ENCODE data around the gene PSMC3IP. TPM values are rescaled to one million over a fixed set of nuclear protein-coding genes. Genes with fewer than 3 reads are reported as not detected.
"Not testable (repeated sequence)": the region's sequence is repeated elsewhere in the genome, so short reads cannot be mapped to it uniquely, and the experiment has no call there.

PSMC3IP gene
- total RNA-seq, 2 experiments from 2014 or later = 32.5 to 36.2 TPM

DNA sequence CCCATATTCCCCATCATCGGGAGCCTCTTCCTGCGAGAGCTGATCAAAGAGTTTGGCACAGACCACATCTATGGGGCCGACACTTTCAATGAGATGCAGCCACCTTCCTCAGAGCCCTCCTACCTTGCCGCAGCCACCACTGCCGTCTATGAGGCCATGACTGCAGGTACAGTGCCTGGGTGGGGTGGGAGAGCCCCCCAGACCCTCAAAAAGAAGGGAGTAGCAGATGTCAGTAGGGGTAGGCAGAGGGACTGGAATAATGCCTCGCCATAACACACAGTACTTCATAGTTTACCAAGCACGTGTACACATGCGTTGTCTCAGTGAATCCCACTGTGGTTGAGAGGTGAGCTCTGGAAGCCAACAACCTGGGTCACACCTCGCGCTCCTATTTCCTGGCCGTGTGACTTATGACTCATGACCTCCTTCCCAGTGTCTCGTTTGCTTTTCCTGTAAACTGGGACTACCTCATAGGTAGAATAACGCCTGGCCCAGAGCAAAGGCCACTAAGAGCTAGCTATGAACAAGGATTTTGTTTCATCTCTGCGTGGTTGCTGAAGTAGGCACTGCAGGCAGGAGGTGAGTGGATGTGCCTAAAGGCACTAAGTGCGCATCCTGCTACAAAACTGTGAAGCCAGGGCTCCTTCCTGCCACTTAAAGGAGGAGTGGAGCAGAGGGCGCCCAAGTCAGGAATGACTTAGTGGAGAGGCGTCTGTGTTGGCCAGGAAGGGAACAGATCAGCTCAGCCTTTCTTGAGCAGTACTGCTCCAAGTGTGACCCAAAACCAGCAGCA is 36.3 kb downstream of the PSMC3IP start:
- Mint-ChIP-seq H3K4me3 (peak overlapping the region; percentile 29), H3K27ac (peak overlapping the region; percentile 84), H3K4me1 (peaks cover 29% of the 10 kb centered on the region), H3K9me3 (no peaks in the 10 kb centered on the region), H3K36me3 (peaks cover 34% of the 10 kb centered on the region), H3K27me3 (no peaks in the 10 kb centered on the region)
- peak; percentile 43 for DNase-seq

GRCh38 chr17:42540558-42540957 is 37.0 kb downstream of the PSMC3IP start:
- H3K9me3 Mint-ChIP-seq, H3K27me3 Mint-ChIP-seq, DNase-seq: not testable (repeated sequence)
- H3K4me3 Mint-ChIP-seq = peak overlapping the region; percentile 29
- H3K27ac Mint-ChIP-seq = peak overlapping the region; percentile 84
- H3K36me3 Mint-ChIP-seq = peaks cover 34% of the 10 kb centered on the region
- peaks cover 32% of the 10 kb centered on the region for H3K4me1 Mint-ChIP-seq

DNA sequence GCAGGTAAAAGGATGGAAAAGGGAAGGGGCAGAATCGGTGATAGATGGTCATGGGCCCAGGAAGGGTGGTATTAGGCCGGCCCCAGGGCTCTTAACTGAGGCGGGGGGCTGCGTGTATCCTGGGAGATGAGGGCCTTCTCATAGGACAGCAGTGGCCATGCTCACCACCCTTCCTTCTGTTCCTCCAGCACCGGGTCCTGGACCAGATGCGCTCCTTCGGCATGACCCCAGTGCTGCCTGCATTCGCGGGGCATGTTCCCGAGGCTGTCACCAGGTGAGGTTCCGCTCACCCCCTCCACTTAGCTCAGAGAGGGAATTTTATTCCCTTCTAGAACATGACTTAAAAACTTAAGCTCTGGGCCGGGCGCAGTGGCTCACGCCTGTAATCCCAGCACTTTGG is 39.0 kb downstream of the PSMC3IP start:
- Mint-ChIP-seq H3K9me3 (no peaks in the 10 kb centered on the region), H3K36me3 (peaks cover 32% of the 10 kb centered on the region), H3K4me1 (peaks cover 36% of the 10 kb centered on the region), H3K4me3 (no peak overlapping the region), H3K27me3 (no peaks in the 10 kb centered on the region), H3K27ac (no peak overlapping the region)
- DNase-seq = no peak

DNA sequence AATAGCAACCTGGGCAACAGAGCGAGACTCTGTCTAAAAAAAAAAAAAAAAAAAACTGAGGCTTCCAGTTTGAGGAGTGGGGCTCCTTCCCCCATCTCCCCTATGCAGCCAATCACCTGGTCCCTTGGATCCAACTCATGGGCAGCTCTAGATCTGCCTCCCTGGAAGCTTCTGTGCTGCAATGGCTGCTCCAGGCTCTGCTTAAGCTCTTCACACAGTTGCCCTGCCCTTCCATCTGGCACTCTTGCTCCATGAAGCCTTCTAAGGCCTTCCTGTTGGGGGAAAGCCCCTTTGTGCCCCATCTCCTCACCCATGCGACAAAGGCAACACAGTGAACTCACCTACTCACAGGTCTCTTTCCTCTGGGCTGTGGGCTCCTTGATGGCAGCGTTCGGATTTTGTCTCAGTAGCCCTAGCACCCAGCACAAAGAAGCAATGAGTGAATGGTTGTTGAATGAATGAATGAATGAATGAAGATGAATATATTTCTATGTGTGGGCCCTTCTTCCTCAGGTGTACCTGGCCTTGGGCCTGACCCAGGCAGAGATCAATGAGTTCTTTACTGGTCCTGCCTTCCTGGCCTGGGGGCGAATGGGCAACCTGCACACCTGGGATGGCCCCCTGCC is 39.6 kb downstream of the PSMC3IP start:
- Mint-ChIP-seq H3K4me1 (peaks cover 36% of the 10 kb centered on the region), H3K36me3 (peaks cover 30% of the 10 kb centered on the region), H3K27me3 (no peaks in the 10 kb centered on the region), H3K9me3 (no peaks in the 10 kb centered on the region), H3K4me3 (peak overlapping the region; percentile 35), H3K27ac (no peak overlapping the region)
- DNase-seq = no peak

- H3K27me3 Mint-ChIP-seq = no peaks in the 10 kb centered on the region
- DNase-seq = no peak
- H3K4me3 Mint-ChIP-seq = peak overlapping the region; percentile 87
- peak overlapping the region; percentile 63 for H3K27ac Mint-ChIP-seq
- no peaks in the 10 kb centered on the region for H3K9me3 Mint-ChIP-seq
- H3K4me1 Mint-ChIP-seq = peaks cover 34% of the 10 kb centered on the region
- H3K36me3 Mint-ChIP-seq = peaks cover 29% of the 10 kb centered on the region
Observed at GRCh38 chr17:42537156-42537805, 40.2 kb downstream of the PSMC3IP start.

DNA sequence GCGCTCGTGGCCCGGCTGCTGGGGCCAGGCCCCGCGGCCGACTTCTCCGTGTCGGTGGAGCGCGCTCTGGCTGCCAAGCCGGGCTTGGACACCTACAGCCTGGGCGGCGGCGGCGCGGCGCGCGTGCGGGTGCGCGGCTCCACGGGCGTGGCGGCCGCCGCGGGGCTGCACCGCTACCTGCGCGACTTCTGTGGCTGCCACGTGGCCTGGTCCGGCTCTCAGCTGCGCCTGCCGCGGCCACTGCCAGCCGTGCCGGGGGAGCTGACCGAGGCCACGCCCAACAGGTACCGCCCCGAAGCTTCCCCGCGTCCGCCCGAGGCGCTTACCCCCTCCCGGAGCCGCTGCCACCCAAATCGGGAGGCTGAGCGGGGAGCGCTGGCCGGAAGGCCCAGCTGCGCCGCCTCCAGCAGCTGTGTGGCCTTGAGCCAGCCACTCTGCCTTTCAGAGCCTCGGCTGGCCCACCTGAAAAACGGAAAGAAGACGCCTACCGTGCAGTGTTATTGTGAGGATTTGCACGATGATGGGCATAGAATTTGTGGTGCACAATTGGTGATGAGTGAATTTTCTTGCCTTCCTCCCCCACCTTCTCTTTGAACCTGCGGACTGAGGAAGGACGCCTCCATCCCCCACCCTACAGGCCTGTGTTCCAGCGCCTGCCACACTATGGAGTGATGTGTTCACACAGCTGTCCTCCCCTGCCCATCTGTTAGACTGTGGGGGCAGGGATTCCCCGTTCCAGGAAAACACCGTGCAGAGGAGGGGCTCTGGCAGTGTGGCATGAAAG is 41.0 kb downstream of the PSMC3IP start:
- H3K27me3 Mint-ChIP-seq = no peaks in the 10 kb centered on the region
- H3K27ac Mint-ChIP-seq = peak overlapping the region; percentile 63
- H3K4me3 Mint-ChIP-seq = peak overlapping the region; percentile 87
- H3K36me3 Mint-ChIP-seq = peaks cover 28% of the 10 kb centered on the region
- H3K9me3 Mint-ChIP-seq = no peaks in the 10 kb centered on the region
- peak; percentile 79 for DNase-seq
- peaks cover 34% of the 10 kb centered on the region for H3K4me1 Mint-ChIP-seq

GRCh38 chr17:42536048-42536371 is 41.5 kb downstream of the PSMC3IP start, which contains the start of gene NAGLU:
Gene NAGLU, plus strand, starts transcription at chr17:42536241. Its CDS starts 32 bp downstream, at chr17:42536273.
- H3K9me3 Mint-ChIP-seq = no peaks in the 10 kb centered on the region
- H3K4me1 Mint-ChIP-seq = peaks cover 34% of the 10 kb centered on the region
- DNase-seq = peak; percentile 91
- no peaks in the 10 kb centered on the region for H3K27me3 Mint-ChIP-seq
- H3K36me3 Mint-ChIP-seq = peaks cover 24% of the 10 kb centered on the region
- H3K4me3 Mint-ChIP-seq = peak within 1 kb of the TSS; percentile 87
- H3K27ac Mint-ChIP-seq = peak within 1 kb of the TSS; percentile 87

- Mint-ChIP-seq H3K36me3 (peaks cover 19% of the 10 kb centered on the region), H3K9me3 (no peaks in the 10 kb centered on the region), H3K27me3 (no peaks in the 10 kb centered on the region), H3K4me1 (peaks cover 34% of the 10 kb centered on the region), H3K27ac (peak overlapping the region; percentile 87), H3K4me3 (peak overlapping the region; percentile 84)
- no peak for DNase-seq
Observed at GRCh38 chr17:42535155-42536047, 42.1 kb downstream of the PSMC3IP start.

DNA sequence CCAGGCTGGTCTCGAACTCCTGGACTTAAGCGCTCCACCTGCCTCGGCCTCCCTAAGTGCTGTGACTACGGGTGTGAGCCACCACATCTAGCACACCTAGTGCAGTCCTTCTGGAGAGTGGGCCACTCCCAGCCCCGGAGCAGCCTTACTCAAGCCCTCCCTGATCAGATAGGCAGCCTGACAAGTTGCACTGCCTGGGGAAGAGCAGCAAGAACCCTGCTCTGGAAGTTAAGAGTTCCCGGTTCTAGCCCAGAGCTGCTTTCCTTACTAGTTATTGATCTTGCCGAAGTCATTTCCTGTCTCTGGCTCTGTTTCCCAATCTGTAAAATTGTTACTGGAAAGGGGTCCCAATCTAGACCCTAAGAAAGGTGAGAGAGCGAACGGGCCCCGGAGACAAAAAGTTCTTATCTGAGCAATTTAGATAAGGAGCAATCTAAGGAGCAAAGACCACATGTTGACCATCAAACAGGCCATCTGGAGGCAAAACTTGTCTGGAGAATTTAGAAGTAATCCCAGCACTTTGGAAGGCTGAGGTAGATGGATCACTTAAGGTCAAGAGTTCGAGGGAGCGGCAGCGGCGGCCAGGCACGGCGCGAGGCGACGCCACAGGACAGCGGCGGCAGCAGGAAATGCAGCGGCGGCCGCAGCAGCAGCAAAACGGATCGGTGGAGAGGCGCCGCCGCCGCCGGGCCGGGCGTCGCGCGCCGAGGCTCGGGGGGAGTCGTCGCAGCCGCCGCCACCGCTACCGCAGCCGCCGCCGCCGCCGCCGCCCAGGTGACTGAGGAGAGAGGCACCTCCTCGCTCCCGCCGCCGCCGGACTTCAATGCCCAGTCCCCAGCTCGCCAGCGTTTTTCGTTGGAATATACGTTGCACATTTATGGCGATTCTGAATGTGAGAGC is 45.8 kb downstream of the PSMC3IP start:
- Mint-ChIP-seq H3K9me3 (no peaks in the 10 kb centered on the region), H3K4me3 (peak overlapping the region; percentile 63), H3K27me3 (no peaks in the 10 kb centered on the region), H3K4me1 (peaks cover 37% of the 10 kb centered on the region), H3K27ac (peak overlapping the region; percentile 25), H3K36me3 (no peaks in the 10 kb centered on the region)
- peak; percentile 67 for DNase-seq

- no peaks in the 10 kb centered on the region for H3K36me3 Mint-ChIP-seq
- no peaks in the 10 kb centered on the region for H3K27me3 Mint-ChIP-seq
- DNase-seq = no peak
- H3K9me3 Mint-ChIP-seq = no peaks in the 10 kb centered on the region
- H3K4me3 Mint-ChIP-seq = no peak overlapping the region
- H3K4me1 Mint-ChIP-seq = peaks cover 37% of the 10 kb centered on the region
- H3K27ac Mint-ChIP-seq = peak overlapping the region; percentile 25
Observed at GRCh38 chr17:42530952-42531454, 46.5 kb downstream of the PSMC3IP start.

DNA sequence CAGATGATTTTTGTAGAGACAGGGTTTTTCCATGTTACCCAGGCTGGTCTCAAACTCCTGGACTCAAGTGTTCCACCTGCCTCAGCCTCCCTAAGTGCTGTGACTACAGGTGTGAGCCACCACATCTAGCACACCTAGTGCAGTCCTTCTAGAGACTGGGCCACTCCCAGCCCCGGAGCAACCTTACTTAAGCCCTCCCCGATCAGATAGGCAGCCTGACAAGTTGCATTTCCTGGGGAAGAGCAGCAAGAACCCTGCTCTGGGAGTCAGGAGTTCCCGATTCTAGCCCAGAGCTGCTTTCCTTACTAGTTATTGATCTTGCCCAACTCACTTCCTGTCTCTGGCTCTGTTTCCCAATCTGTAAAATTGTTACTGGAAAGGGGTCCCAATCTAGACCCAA is 48.5 kb downstream of the PSMC3IP start:
- Mint-ChIP-seq H3K4me3 (no peak overlapping the region), H3K36me3 (no peaks in the 10 kb centered on the region), H3K4me1 (peaks cover 35% of the 10 kb centered on the region), H3K27ac (no peak overlapping the region), H3K27me3 (no peaks in the 10 kb centered on the region), H3K9me3 (no peaks in the 10 kb centered on the region)
- no peak for DNase-seq

GRCh38 chr17:42527932-42528331 is 49.6 kb downstream of the PSMC3IP start:
- no peak overlapping the region for H3K27ac Mint-ChIP-seq
- no peak for DNase-seq
- H3K27me3 Mint-ChIP-seq = no peaks in the 10 kb centered on the region
- no peaks in the 10 kb centered on the region for H3K36me3 Mint-ChIP-seq
- no peak overlapping the region for H3K4me3 Mint-ChIP-seq
- H3K9me3 Mint-ChIP-seq = no peaks in the 10 kb centered on the region
- peaks cover 35% of the 10 kb centered on the region for H3K4me1 Mint-ChIP-seq

DNA sequence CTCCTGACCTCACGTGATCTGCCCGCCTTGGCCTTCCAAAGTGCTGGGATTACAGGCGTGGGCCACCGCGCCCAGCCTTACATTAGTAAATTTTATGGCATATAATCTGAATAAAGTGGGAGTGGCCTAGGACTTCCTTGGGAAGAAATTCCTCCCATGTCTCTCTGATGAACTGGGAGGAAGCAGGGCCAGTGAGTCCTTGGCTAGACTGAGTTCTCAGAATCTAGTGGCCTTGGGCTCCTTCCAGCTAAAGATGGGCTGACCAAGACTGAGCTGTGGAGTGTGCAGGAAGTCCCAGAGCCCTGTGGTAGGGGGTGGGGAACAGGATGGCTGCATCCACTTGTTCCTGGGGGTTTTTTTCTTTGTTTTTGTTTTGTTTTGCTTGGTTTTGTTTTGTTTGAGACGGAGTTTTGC is 51.5 kb downstream of the PSMC3IP start:
- Mint-ChIP-seq H3K36me3 (peaks cover 2% of the 10 kb centered on the region), H3K27ac (no peak overlapping the region), H3K9me3 (no peaks in the 10 kb centered on the region), H3K27me3 (no peaks in the 10 kb centered on the region), H3K4me1 (peaks cover 27% of the 10 kb centered on the region), H3K4me3 (no peak overlapping the region)
- no peak for DNase-seq
